Hepatocyte (in vitro differentiated cells): ENCODE results near the gene ITGA8. TPM values are rescaled to one million over a fixed set of nuclear protein-coding genes. Genes with fewer than 3 reads are reported as not detected.

Experiments used
- DNase-seq: peaks from one replicate; pipeline ENCODE4 v3.0.0-alpha.2; 2016; ENCODE audit warnings: low spot score
- H2AFZ ChIP-seq: fragments of 200-600 bp; sonication (generic); 2 replicates; pipeline ENCODE4 v1.6.0; 2016; ENCODE audit warnings: antibody characterized with exemption, mild to moderate bottlenecking
- H3K27ac ChIP-seq: fragments of 200-600 bp; sonication (generic); 2 replicates; pipeline ENCODE4 v1.5.1; 2016; ENCODE audit warnings: mild to moderate bottlenecking
- H3K27me3 ChIP-seq: fragments of 200-600 bp; sonication (generic); 2 replicates; pipeline ENCODE4 v1.6.1; 2016
- H3K36me3 ChIP-seq: fragments of 200-600 bp; sonication (generic); replicated peaks from 2 replicates; pipeline ENCODE4 v1.5.1; 2016; ENCODE audit warnings: low read depth; ENCODE audit not compliant: insufficient read depth
- H3K4me1 ChIP-seq: fragments of 200-600 bp; sonication (generic); 2 replicates; pipeline ENCODE4 v1.5.1; 2016; ENCODE audit warnings: mild to moderate bottlenecking, moderate library complexity; ENCODE audit not compliant: insufficient read depth
- H3K4me2 ChIP-seq: fragments of 200-600 bp; sonication (generic); 2 replicates; pipeline ENCODE4 v1.6.0; 2016
- H3K4me3 ChIP-seq: fragments of 200-600 bp; sonication (generic); 2 replicates; pipeline ENCODE4 v1.5.1; 2016; ENCODE audit warnings: mild to moderate bottlenecking
- H3K79me2 ChIP-seq: fragments of 200-600 bp; sonication (generic); 2 replicates; pipeline ENCODE4 v1.6.0; 2017; ENCODE audit warnings: mild to moderate bottlenecking
- H3K9me2 ChIP-seq: fragments of 200-600 bp; sonication (generic); replicated peaks from 2 replicates; pipeline ENCODE4 v1.6.0; 2017; ENCODE audit warnings: mild to moderate bottlenecking; ENCODE audit not compliant: insufficient read depth
- H3K9me3 ChIP-seq: fragments of 200-600 bp; sonication (generic); 2 replicates; pipeline ENCODE4 v1.5.1; 2016; ENCODE audit warnings: low read depth, mild to moderate bottlenecking
- H4K20me1 ChIP-seq: fragments of 200-600 bp; sonication (generic); 2 replicates; pipeline ENCODE4 v1.6.0; 2016; ENCODE audit warnings: mild to moderate bottlenecking; ENCODE audit not compliant: insufficient read depth, poor library complexity, severe bottlenecking
- CTCF ChIP-seq: fragments of 200-600 bp; sonication (generic); IDR thresholded peaks from 2 replicates; pipeline ENCODE4 v1.5.1; 2016; ENCODE audit warnings: antibody characterized with exemption, mild to moderate bottlenecking; ENCODE audit not compliant: poor library complexity
- EZH2 ChIP-seq: fragments of 200-600 bp; sonication (generic); IDR thresholded peaks from 2 replicates; pipeline ENCODE4 v1.6.1; 2016; ENCODE audit warnings: antibody characterized with exemption, mild to moderate bottlenecking, borderline replicate concordance
- EZH2phosphoT487 ChIP-seq: fragments of 200-600 bp; sonication (generic); IDR thresholded peaks from one replicate; pipeline ENCODE4 v1.6.1; 2018; ENCODE audit warnings: antibody characterized with exemption, mild to moderate bottlenecking, low read depth, moderate library complexity; ENCODE audit not compliant: unreplicated experiment, severe bottlenecking
- WGBS: methylation state at CpG from one replicate; pipeline ENCODE4 v1.1.6; 2016; ENCODE audit warnings: low lambda C conversion rate; ENCODE audit errors: missing lambda C conversion rate; 5-methylcytosine and 5-hydroxymethylcytosine counted together
- polyA plus RNA-seq: library from polyadenylated mRNA; unstranded; fragments of >200 nt; fragmentation: Nextera tagmentation; extraction: Ambion mirVana; gene quantifications from 2 replicates; pipeline ENCODE4 v1.2.1, GENCODE V29; 2016
- total RNA-seq: library from RNA; depleted of rRNA; stranded (reverse); fragments of >200 nt; gene quantifications from 2 replicates; pipeline ENCODE4 v1.2.3, GENCODE V29; 2014

ITGA8 gene
- total and polyA plus RNA-seq, 2 experiments from 2014 or later, result 2.9 to 16.8 TPM

GRCh38 chr10:15620836-15621515 is 98.7 kb downstream of the ITGA8 start:
- no peak for DNase-seq
- H3K79me2 ChIP-seq, result no peaks in the 10 kb centered on the region
- no peaks in the 10 kb centered on the region for H3K27me3 ChIP-seq
- no peak overlapping the region for H2AFZ ChIP-seq
- no peaks in the 10 kb centered on the region for H3K4me1 ChIP-seq
- no peaks in the 10 kb centered on the region for H3K9me3 ChIP-seq
- no peaks in the 10 kb centered on the region for H3K36me3 ChIP-seq
- no peak overlapping the region for H3K27ac ChIP-seq
- no peak overlapping the region for H3K4me3 ChIP-seq
- TF ChIP-seq EZH2phosphoT487 (no peak), EZH2 (no peak), CTCF (no peak)
- H4K20me1 ChIP-seq, result no peaks in the 10 kb centered on the region
- H3K9me2 ChIP-seq, result no peaks in the 10 kb centered on the region
- H3K4me2 ChIP-seq, result no peak overlapping the region
- 48% methylated on average over 3 of the region's 3 CpGs for WGBS

- Histone ChIP-seq H3K36me3 (no peaks in the 10 kb centered on the region), H3K27ac (no peak overlapping the region), H2AFZ (no peak overlapping the region), H3K79me2 (no peaks in the 10 kb centered on the region), H3K4me3 (no peak overlapping the region), H3K9me2 (no peaks in the 10 kb centered on the region), H3K9me3 (no peaks in the 10 kb centered on the region), H3K4me1 (no peaks in the 10 kb centered on the region), H4K20me1 (no peaks in the 10 kb centered on the region), H3K4me2 (no peak overlapping the region), H3K27me3 (no peaks in the 10 kb centered on the region)
- no peak for TF ChIP-seq EZH2phosphoT487
- no peak for TF ChIP-seq EZH2
- TF ChIP-seq CTCF, result no peak
- no peak for DNase-seq
- 87% methylated on average over 5 of the region's 5 CpGs for WGBS
Observed at GRCh38 chr10:15620337-15620736, 99.4 kb downstream of the ITGA8 start.

GRCh38 chr10:15609246-15609645 is 110.5 kb downstream of the ITGA8 start:
- no peaks in the 10 kb centered on the region for H3K9me2 ChIP-seq
- TF ChIP-seq CTCF (no peak), EZH2 (no peak), EZH2phosphoT487 (no peak)
- no peaks in the 10 kb centered on the region for H3K27me3 ChIP-seq
- H3K79me2 ChIP-seq, result no peaks in the 10 kb centered on the region
- no peak overlapping the region for H2AFZ ChIP-seq
- 76% methylated on average over 2 of the region's 2 CpGs for WGBS
- no peak overlapping the region for H3K27ac ChIP-seq
- no peaks in the 10 kb centered on the region for H4K20me1 ChIP-seq
- DNase-seq, result no peak
- H3K36me3 ChIP-seq, result no peaks in the 10 kb centered on the region
- H3K4me1 ChIP-seq, result no peaks in the 10 kb centered on the region
- no peaks in the 10 kb centered on the region for H3K9me3 ChIP-seq
- H3K4me3 ChIP-seq, result no peak overlapping the region
- H3K4me2 ChIP-seq, result no peak overlapping the region
